HepG2 (cell line): ENCODE data around the gene GGA1. TPM values are rescaled to one million over a fixed set of nuclear protein-coding genes. Genes with fewer than 3 reads are reported as not detected.
A peak's percentile ranks its signal among the peaks of the same experiment; 100 is the strongest.

Experiments used
- AKNA ChIP-seq: sonication (generic); formaldehyde crosslinking; IDR thresholded peaks from 2 replicates; pipeline ENCODE4 v1.4.0; 2020; ENCODE audit warnings: missing genetic modification reagents, borderline replicate concordance
- GFI1 ChIP-seq: sonication (generic); formaldehyde crosslinking; IDR thresholded peaks from 2 replicates; pipeline ENCODE4 v1.5.0; 2020; ENCODE audit warnings: missing genetic modification reagents, mild to moderate bottlenecking, borderline replicate concordance
- HNRNPH1 ChIP-seq: fragments of 200-400 bp; formaldehyde crosslinking; optimal IDR thresholded peaks from 2 replicates; pipeline ENCODE3; 2017; ENCODE audit warnings: mild to moderate bottlenecking, low read depth, low read length
- PBX3 ChIP-seq: sonication (generic); formaldehyde crosslinking; IDR thresholded peaks from 2 replicates; pipeline ENCODE4 v1.8.1; 2023; ENCODE audit warnings: missing genetic modification reagents, inconsistent platforms, borderline replicate concordance
- SETDB1 ChIP-seq: sonication (generic); formaldehyde crosslinking; IDR thresholded peaks from 2 replicates; pipeline ENCODE4 v1.5.1; 2020; ENCODE audit warnings: missing genetic modification reagents, mild to moderate bottlenecking, borderline replicate concordance
- SOX5 ChIP-seq: IDR thresholded peaks from 2 replicates; pipeline ENCODE4 v1.6.1; 2016; ENCODE audit warnings: borderline replicate concordance
- ZBED4 ChIP-seq: sonication (generic); formaldehyde crosslinking; IDR thresholded peaks from 2 replicates; pipeline ENCODE4 v1.4.0; 2020; ENCODE audit warnings: missing genetic modification reagents, borderline replicate concordance
- ZNF280D ChIP-seq: sonication (generic); formaldehyde crosslinking; IDR thresholded peaks from 2 replicates; pipeline ENCODE4 v1.5.1; 2020; ENCODE audit warnings: mild to moderate bottlenecking, missing genetic modification reagents
- ZNF567 ChIP-seq: sonication (generic); formaldehyde crosslinking; IDR thresholded peaks from 2 replicates; pipeline ENCODE4 v1.8.1; 2023; ENCODE audit warnings: mild to moderate bottlenecking, missing genetic modification reagents, borderline replicate concordance
- ZNF75D ChIP-seq: sonication (generic); formaldehyde crosslinking; IDR thresholded peaks from 2 replicates; pipeline ENCODE4 v1.8.1; 2023; ENCODE audit warnings: missing genetic modification reagents, mild to moderate bottlenecking, borderline replicate concordance
- ZNF770 ChIP-seq: sonication (generic); formaldehyde crosslinking; IDR thresholded peaks from 2 replicates; pipeline ENCODE4 v1.5.0; 2020; ENCODE audit warnings: mild to moderate bottlenecking, missing genetic modification reagents
- polyA plus RNA-seq, 8 experiments: library from polyadenylated mRNA; depleted of rRNA in 3 of 8; stranded (reverse) in 7 of 8; unstranded in 1 of 8; fragments of >200 nt; fragmentation: Illumina TruSeq in 4 of 8; extraction: Trizol in 4 of 8; gene quantifications; 2 replicates each; pipeline versions ENCODE4 v1.2.1 to v1.2.3, GENCODE V29; 2011 to 2016; ENCODE audit warnings: low read depth in 4 of 8, missing spikeins in 1 of 8, mixed read lengths in 1 of 8; ENCODE audit not compliant: insufficient read depth in 1 of 8
- total RNA-seq, 5 experiments: library from RNA; depleted of rRNA; stranded (reverse); fragments of >200 nt; fragmentation: Illumina TruSeq; extraction: Trizol; gene quantifications; 2 replicates each; pipeline ENCODE4 v1.2.3, GENCODE V29; 2016; ENCODE audit warnings: low read depth in 1 of 5

The GGA1 gene
- total and polyA plus RNA-seq, 2 of the 13 experiments (the other 11 are each of a cell fraction or from before 2014, with no cell fraction given), result 29.1 to 87.2 TPM

GRCh38 chr22:37607010-37607934, 1.4 kb upstream of the GGA1 start (continued):
- TF ChIP-seq SETDB1 (CRISPR knock-in tag), result no peak
- TF ChIP-seq AKNA, result no peak
- no peak for TF ChIP-seq HNRNPH1
- TF ChIP-seq ZBED4 (CRISPR knock-in tag), result no peak
- no peak for TF ChIP-seq ZNF280D (CRISPR knock-in tag)
- TF ChIP-seq ZNF75D (CRISPR knock-in tag), result no peak
- TF ChIP-seq PBX3 (CRISPR knock-in tag), result no peak
- TF ChIP-seq ZNF567 (CRISPR knock-in tag), result no peak
- peak; percentile 20; the same call in 1 of the 2 replicates for TF ChIP-seq SOX5 (CRISPR knock-in tag)
- TF ChIP-seq GFI1 (CRISPR knock-in tag), result no peak
- TF ChIP-seq ZNF770, result no peak
